Measurements from ENCODE around the gene LIX1L. TPM values are rescaled to one million over a fixed set of nuclear protein-coding genes. Genes with fewer than 3 reads are reported as not detected.

The LIX1L gene
- total and polyA plus RNA-seq, 2 of the 13 experiments (the other 11 are each of a cell fraction or from before 2014, with no cell fraction given), result 8.1 to 24.9 TPM

- no peak for TF ChIP-seq REST (IDR thresholded peaks at IDR 0.05; ENCODE audit: borderline replicate concordance in 1 of 2, low read depth in 1 of 2, low read length in 2 of 2)
- TF ChIP-seq HOXD1 (CRISPR knock-in tag; IDR thresholded peaks at IDR 0.05), result no peak
- no peak for TF ChIP-seq ZNF446 (CRISPR knock-in tag; IDR thresholded peaks at IDR 0.05)
- TF ChIP-seq REXO4 (CRISPR knock-in tag; IDR thresholded peaks at IDR 0.05; ENCODE audit: borderline replicate concordance), result no peak
- TF ChIP-seq AGO1 (IDR thresholded peaks at IDR 0.05; ENCODE audit: low read depth, low read length, poor library complexity, severe bottlenecking), result no peak
- TF ChIP-seq SP2 (CRISPR knock-in tag; IDR thresholded peaks at IDR 0.05), result peak; percentile 82
- peak; percentile 68; the same call in 1 of the 2 replicates for TF ChIP-seq ZFY (CRISPR knock-in tag; IDR thresholded peaks at IDR 0.05)
- TF ChIP-seq ZNF562 (CRISPR knock-in tag; IDR thresholded peaks at IDR 0.05; ENCODE audit: borderline replicate concordance), result no peak
- no peak for TF ChIP-seq KDM1A (CRISPR knock-in tag; IDR thresholded peaks at IDR 0.05)
- TF ChIP-seq ASH2L (IDR thresholded peaks at IDR 0.05; ENCODE audit: insufficient read length, low read depth, low read length), result peak; percentile 60
- no peak for TF ChIP-seq SMAD9 (CRISPR knock-in tag; IDR thresholded peaks at IDR 0.05)
- TF ChIP-seq IKZF5 (CRISPR knock-in tag; IDR thresholded peaks at IDR 0.05), result peak; percentile 48; the same call in 1 of the 2 replicates
- 0 out of 2 replicates have a peak, but pooled peaks have one; percentile 33 for TF ChIP-seq SNAPC5 (CRISPR knock-in tag; IDR thresholded peaks at IDR 0.05; ENCODE audit: borderline replicate concordance)
- no peak for TF ChIP-seq ETS1 (CRISPR knock-in tag; IDR thresholded peaks at IDR 0.05)
- TF ChIP-seq ZFP82 (CRISPR knock-in tag; IDR thresholded peaks at IDR 0.05; ENCODE audit: borderline replicate concordance), result no peak
- no peak for TF ChIP-seq KLF6 (CRISPR knock-in tag; IDR thresholded peaks at IDR 0.05)
- TF ChIP-seq TP53 (CRISPR knock-in tag; conservative IDR thresholded peaks at IDR 0.05), result no peak
- 0 out of 2 replicates have a peak, but pooled peaks have one; percentile 53 for TF ChIP-seq KDM3A (CRISPR knock-in tag; IDR thresholded peaks at IDR 0.05; ENCODE audit: low read depth)
- no peak for TF ChIP-seq SUZ12 (IDR thresholded peaks at IDR 0.05; ENCODE audit: low read depth, low read length)
- TF ChIP-seq ZNF616 (CRISPR knock-in tag; IDR thresholded peaks at IDR 0.05; ENCODE audit: low read depth), result no peak
- TF ChIP-seq SCMH1 (CRISPR knock-in tag; IDR thresholded peaks at IDR 0.05; ENCODE audit: borderline replicate concordance), result no peak
- TF ChIP-seq ATF1 (CRISPR knock-in tag; IDR thresholded peaks at IDR 0.05), result peak; percentile 52; the same call in 1 of the 2 replicates
- TF ChIP-seq ZNF614 (CRISPR knock-in tag; IDR thresholded peaks at IDR 0.05; ENCODE audit: borderline replicate concordance), result 0 out of 2 replicates have a peak, but pooled peaks have one; percentile 29
- peak; percentile 59; the same call in 1 of the 2 replicates for TF ChIP-seq KDM2A (CRISPR knock-in tag; IDR thresholded peaks at IDR 0.05; ENCODE audit: borderline replicate concordance, low read depth)
- TF ChIP-seq PLRG1 (conservative IDR thresholded peaks at IDR 0.05), result no peak
These were observed 6.7 kb upstream of the LIX1L start, which contains the start of the genes ANKRD34A and POLR3GL (continued) for GRCh38 chr1:145964328-145965118.

Measured in HepG2 (cell line).